ENCODE measurements around the gene CTIF.

CTIF gene

DNA sequence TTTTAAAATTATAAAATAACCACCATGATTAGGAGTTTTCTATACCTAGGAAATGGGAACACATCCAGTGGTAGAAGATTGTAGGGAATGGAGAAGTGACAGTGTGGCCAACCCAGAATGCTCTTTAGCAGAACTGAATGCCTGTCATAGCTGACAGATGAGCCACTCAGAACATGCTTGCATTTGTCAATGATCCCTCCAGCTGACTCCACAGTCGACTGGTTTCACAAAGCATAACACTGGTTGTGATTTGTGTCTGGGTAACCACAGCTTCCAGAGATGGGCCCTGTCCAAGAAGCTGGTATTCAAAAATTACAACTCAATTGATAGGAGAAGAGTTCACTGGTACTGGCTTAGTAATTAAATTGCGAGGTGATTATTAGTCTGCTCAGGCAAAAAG is 9.0 kb upstream of the CTIF start:
- H3K36me3 ChIP-seq = no peaks in the 10 kb centered on the region

DNA sequence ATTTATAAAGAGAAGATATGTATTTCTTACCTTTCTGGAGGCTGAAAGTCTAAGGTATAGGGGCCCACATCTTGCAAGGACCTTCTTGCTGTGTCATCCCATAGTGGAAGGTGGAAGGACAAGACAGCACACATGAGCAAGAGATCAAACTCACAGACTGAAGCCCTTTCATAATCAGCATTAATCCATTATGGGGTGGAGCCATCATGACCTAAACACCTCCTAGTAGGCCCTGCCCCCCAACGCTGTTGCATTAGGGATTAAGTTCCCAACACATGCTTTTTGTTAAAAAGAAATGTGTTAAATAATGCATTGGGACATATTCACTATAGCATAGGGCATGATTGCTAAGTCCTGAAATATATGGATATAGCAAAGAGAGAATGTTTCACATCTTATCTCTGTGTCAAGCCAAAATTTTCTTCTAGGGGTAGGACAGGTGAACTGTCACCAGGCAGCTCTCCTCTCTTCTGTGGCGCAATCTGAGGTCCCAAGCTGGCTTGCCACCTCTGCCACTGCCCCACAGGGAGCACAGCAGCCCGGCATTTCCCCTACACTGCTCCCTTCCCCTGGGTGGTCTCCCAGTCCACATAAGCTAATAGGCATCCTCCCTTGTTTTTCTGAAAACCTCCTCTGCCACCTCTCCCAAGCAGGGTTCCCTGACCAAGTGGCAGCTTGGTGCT is 8.3 kb upstream of the CTIF start:
- no peak overlapping the region for H3K4me3 ChIP-seq (ENCODE audit: low read depth in 1 of 2, low read length in 1 of 2)
- no peak overlapping the region for H3K27ac ChIP-seq
- H3K4me1 ChIP-seq (ENCODE audit: control insufficient read depth in 1 of 2, insufficient read depth in 1 of 2, low read depth in 1 of 2, low read length in 1 of 2) = no peaks in the 10 kb centered on the region
- no peaks in the 10 kb centered on the region for H3K9me3 ChIP-seq
- no peaks in the 10 kb centered on the region for H3K36me3 ChIP-seq
- TF ChIP-seq, protein P1, sequence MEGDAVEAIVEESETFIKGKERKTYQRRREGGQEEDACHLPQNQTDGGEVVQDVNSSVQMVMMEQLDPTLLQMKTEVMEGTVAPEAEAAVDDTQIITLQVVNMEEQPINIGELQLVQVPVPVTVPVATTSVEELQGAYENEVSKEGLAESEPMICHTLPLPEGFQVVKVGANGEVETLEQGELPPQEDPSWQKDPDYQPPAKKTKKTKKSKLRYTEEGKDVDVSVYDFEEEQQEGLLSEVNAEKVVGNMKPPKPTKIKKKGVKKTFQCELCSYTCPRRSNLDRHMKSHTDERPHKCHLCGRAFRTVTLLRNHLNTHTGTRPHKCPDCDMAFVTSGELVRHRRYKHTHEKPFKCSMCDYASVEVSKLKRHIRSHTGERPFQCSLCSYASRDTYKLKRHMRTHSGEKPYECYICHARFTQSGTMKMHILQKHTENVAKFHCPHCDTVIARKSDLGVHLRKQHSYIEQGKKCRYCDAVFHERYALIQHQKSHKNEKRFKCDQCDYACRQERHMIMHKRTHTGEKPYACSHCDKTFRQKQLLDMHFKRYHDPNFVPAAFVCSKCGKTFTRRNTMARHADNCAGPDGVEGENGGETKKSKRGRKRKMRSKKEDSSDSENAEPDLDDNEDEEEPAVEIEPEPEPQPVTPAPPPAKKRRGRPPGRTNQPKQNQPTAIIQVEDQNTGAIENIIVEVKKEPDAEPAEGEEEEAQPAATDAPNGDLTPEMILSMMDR (IDR thresholded peaks at IDR 0.05) = no peak
- H3K27me3 ChIP-seq = peaks cover 35% of the 10 kb centered on the region

More for the DNA sequence above, 9.0 kb upstream of the CTIF start:
- peaks cover 36% of the 10 kb centered on the region for H3K27me3 ChIP-seq
- TF ChIP-seq, protein P1 (IDR thresholded peaks at IDR 0.05) = no peak
- no peaks in the 10 kb centered on the region for H3K4me1 ChIP-seq (ENCODE audit: control insufficient read depth in 1 of 2, insufficient read depth in 1 of 2, low read depth in 1 of 2, low read length in 1 of 2)
- no peaks in the 10 kb centered on the region for H3K9me3 ChIP-seq
- H3K27ac ChIP-seq = no peak overlapping the region
- H3K4me3 ChIP-seq (ENCODE audit: low read depth in 1 of 2, low read length in 1 of 2) = no peak overlapping the region

DNA sequence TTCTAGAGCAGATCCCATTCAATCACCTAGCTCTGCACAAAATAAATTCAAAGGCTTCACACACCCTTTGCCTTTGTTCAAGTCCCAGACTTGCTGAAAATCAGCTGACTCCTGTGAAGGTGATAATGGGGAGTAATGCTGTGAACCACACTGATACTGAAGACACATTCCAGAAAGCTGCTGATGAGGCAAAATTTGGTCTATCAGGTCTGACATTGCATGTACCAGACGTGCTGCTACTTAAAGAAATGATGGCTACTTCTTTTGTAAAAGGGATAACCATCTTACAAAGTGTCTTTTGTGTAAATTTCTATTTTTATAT is 7.8 kb upstream of the CTIF start:
- Histone ChIP-seq H3K27me3 (peaks cover 30% of the 10 kb centered on the region), H3K4me3 (ENCODE audit: low read depth in 1 of 2, low read length in 1 of 2) (no peak overlapping the region), H3K4me1 (ENCODE audit: control insufficient read depth in 1 of 2, insufficient read depth in 1 of 2, low read depth in 1 of 2, low read length in 1 of 2) (no peaks in the 10 kb centered on the region), H3K27ac (no peak overlapping the region), H3K9me3 (no peaks in the 10 kb centered on the region), H3K36me3 (no peaks in the 10 kb centered on the region)
- TF ChIP-seq, protein P1 (IDR thresholded peaks at IDR 0.05) = no peak

DNA sequence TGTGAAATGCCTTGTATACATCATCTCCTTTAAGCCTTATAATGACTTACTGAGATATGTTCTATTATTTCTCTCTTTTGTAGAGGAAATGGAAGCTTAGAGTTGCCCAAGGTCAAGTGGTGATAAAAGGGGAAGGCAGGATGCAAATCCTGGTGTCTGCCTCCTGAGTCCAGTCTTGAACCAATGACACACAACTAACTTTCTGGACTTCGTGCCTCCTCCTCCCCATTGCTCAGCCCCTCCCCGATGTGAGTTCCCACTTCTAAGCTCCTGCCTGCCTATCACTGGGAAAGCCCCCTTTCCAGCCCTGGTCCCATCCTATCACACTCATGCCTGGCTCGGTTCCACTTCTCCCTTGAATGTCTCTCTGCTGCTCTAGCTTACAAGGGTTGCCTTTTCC is 6.9 kb upstream of the CTIF start:
- H3K9me3 ChIP-seq = no peaks in the 10 kb centered on the region
- peaks cover 25% of the 10 kb centered on the region for H3K27me3 ChIP-seq
- H3K4me1 ChIP-seq (ENCODE audit: control insufficient read depth in 1 of 2, insufficient read depth in 1 of 2, low read depth in 1 of 2, low read length in 1 of 2) = no peaks in the 10 kb centered on the region
- TF ChIP-seq, protein P1 (IDR thresholded peaks at IDR 0.05) = no peak
- H3K4me3 ChIP-seq (ENCODE audit: low read depth in 1 of 2, low read length in 1 of 2) = no peak overlapping the region
- no peak overlapping the region for H3K27ac ChIP-seq
- H3K36me3 ChIP-seq = no peaks in the 10 kb centered on the region

DNA sequence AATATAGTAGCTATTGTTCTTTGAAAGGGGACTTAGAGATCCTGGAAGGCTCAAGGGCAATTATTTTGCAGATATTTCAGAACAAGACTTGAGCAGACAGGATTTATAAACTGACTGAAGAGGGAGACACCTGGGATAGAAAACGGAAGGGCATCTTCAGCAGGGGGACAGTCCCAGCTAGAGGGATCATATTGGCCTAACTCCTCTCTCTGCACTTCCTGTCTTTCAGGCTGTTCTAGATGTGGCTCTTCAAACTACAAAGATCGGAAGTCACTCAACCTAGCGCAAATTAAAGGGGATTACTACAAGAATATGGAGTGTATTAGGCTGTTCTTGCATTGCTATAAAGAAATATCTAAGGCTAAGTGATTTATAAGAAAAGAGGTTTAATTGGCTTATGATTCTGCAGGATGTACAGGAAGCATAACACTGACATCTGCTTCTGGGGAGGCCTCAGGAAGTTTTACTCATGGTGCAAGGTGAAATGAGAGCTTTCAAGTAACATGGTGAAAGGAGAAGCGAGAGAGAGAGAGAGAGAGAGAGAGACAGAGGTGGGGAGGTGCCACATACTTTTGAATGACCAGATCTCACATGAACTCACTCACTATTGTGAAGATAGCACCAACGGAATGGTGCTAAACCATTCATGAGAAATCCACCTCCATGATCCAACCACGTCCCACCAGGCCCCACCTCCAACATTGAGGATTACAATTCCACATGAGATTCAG is 5.3 kb upstream of the CTIF start:
- Histone ChIP-seq H3K36me3 (no peaks in the 10 kb centered on the region), H3K4me3 (ENCODE audit: low read depth in 1 of 2, low read length in 1 of 2) (no peak overlapping the region), H3K4me1 (ENCODE audit: control insufficient read depth in 1 of 2, insufficient read depth in 1 of 2, low read depth in 1 of 2, low read length in 1 of 2) (peaks cover 3% of the 10 kb centered on the region in 2 experiments), H3K27me3 (peaks cover 9% of the 10 kb centered on the region), H3K27ac (no peak overlapping the region), H3K9me3 (no peaks in the 10 kb centered on the region)
- TF ChIP-seq, protein P1 (IDR thresholded peaks at IDR 0.05) = no peak
